HL-60 (cell line): ENCODE results near the gene MGP.

Experiments used
- DNase-seq, 2 experiments: peaks; one replicate each; pipeline ENCODE4 v3.0.0-alpha.2; 2010 to 2020; ENCODE audit warnings: low read depth in 1 of 2, low spot score in 1 of 2
- H3K27ac ChIP-seq: fragments of 250-450 bp; sonication (Bioruptor Pico); replicated peaks from 2 replicates; pipeline ENCODE4 v1.5.1; 2020; ENCODE audit warnings: mild to moderate bottlenecking, moderate library complexity
- H3K27me3 ChIP-seq: fragments of 250-450 bp; sonication (Bioruptor Pico); 2 replicates; pipeline ENCODE4 v1.5.1; 2021; ENCODE audit warnings: mild to moderate bottlenecking, moderate library complexity; ENCODE audit not compliant: insufficient read depth, poor library complexity, severe bottlenecking
- H3K4me3 ChIP-seq: replicated peaks from 2 replicates; pipeline ENCODE4 v1.5.1; 2011; ENCODE audit warnings: mild to moderate bottlenecking, control low read depth, low read length; ENCODE audit not compliant: insufficient read depth
- GABPA ChIP-seq: IDR thresholded peaks from 2 replicates; pipeline ENCODE4 v1.6.1; 2012; ENCODE audit warnings: low read depth
- POLR2AphosphoS5 ChIP-seq: IDR thresholded peaks from 2 replicates; pipeline ENCODE4 v1.6.1; 2012; ENCODE audit warnings: low read depth
- SPI1 ChIP-seq: IDR thresholded peaks from 2 replicates; pipeline ENCODE4 v1.6.1; 2012; ENCODE audit warnings: low read depth, mild to moderate bottlenecking, borderline replicate concordance
- TF ChIP-seq, protein P1 (sequence below): IDR thresholded peaks from 2 replicates; pipeline ENCODE4 v1.6.1; 2012; ENCODE audit warnings: low read depth; ENCODE audit not compliant: insufficient replicate concordance
- TF ChIP-seq, protein P2 (sequence below): IDR thresholded peaks from one replicate; pipeline ENCODE4 v1.5.1; 2011; ENCODE audit warnings: low read length, control low read depth, inconsistent platforms; ENCODE audit not compliant: insufficient read depth

Gene MGP

DNA sequence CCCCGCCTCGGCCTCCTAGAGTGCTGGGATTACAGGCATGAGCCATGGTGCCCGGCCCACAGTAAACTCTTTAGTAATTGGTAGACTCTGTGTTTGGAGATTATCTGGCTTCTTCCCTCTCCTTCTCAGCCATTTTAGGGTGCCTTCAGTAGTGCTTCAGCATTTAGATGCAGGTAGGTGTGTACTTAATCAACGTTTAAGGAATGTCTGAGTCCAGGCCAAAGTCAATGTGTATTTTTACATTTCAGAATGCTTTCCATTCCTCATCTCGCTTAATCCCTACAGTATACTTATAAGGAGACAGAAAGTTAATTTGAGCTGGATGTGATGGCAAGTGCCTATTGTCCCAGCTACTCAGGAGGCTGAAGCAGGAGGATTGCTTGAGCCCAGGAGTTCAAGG, 20.5 kb upstream of the MGP start:
- H3K4me3 ChIP-seq = no peak overlapping the region
- no peak for TF ChIP-seq GABPA
- TF ChIP-seq, protein P1, sequence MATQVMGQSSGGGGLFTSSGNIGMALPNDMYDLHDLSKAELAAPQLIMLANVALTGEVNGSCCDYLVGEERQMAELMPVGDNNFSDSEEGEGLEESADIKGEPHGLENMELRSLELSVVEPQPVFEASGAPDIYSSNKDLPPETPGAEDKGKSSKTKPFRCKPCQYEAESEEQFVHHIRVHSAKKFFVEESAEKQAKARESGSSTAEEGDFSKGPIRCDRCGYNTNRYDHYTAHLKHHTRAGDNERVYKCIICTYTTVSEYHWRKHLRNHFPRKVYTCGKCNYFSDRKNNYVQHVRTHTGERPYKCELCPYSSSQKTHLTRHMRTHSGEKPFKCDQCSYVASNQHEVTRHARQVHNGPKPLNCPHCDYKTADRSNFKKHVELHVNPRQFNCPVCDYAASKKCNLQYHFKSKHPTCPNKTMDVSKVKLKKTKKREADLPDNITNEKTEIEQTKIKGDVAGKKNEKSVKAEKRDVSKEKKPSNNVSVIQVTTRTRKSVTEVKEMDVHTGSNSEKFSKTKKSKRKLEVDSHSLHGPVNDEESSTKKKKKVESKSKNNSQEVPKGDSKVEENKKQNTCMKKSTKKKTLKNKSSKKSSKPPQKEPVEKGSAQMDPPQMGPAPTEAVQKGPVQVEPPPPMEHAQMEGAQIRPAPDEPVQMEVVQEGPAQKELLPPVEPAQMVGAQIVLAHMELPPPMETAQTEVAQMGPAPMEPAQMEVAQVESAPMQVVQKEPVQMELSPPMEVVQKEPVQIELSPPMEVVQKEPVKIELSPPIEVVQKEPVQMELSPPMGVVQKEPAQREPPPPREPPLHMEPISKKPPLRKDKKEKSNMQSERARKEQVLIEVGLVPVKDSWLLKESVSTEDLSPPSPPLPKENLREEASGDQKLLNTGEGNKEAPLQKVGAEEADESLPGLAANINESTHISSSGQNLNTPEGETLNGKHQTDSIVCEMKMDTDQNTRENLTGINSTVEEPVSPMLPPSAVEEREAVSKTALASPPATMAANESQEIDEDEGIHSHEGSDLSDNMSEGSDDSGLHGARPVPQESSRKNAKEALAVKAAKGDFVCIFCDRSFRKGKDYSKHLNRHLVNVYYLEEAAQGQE = no peak
- TF ChIP-seq POLR2AphosphoS5 = no peak
- TF ChIP-seq, protein P2, sequence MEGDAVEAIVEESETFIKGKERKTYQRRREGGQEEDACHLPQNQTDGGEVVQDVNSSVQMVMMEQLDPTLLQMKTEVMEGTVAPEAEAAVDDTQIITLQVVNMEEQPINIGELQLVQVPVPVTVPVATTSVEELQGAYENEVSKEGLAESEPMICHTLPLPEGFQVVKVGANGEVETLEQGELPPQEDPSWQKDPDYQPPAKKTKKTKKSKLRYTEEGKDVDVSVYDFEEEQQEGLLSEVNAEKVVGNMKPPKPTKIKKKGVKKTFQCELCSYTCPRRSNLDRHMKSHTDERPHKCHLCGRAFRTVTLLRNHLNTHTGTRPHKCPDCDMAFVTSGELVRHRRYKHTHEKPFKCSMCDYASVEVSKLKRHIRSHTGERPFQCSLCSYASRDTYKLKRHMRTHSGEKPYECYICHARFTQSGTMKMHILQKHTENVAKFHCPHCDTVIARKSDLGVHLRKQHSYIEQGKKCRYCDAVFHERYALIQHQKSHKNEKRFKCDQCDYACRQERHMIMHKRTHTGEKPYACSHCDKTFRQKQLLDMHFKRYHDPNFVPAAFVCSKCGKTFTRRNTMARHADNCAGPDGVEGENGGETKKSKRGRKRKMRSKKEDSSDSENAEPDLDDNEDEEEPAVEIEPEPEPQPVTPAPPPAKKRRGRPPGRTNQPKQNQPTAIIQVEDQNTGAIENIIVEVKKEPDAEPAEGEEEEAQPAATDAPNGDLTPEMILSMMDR = no peak
- TF ChIP-seq SPI1 = no peak
- H3K27me3 ChIP-seq = no peaks in the 10 kb centered on the region
- H3K27ac ChIP-seq = no peak overlapping the region
- no peak for DNase-seq

DNA sequence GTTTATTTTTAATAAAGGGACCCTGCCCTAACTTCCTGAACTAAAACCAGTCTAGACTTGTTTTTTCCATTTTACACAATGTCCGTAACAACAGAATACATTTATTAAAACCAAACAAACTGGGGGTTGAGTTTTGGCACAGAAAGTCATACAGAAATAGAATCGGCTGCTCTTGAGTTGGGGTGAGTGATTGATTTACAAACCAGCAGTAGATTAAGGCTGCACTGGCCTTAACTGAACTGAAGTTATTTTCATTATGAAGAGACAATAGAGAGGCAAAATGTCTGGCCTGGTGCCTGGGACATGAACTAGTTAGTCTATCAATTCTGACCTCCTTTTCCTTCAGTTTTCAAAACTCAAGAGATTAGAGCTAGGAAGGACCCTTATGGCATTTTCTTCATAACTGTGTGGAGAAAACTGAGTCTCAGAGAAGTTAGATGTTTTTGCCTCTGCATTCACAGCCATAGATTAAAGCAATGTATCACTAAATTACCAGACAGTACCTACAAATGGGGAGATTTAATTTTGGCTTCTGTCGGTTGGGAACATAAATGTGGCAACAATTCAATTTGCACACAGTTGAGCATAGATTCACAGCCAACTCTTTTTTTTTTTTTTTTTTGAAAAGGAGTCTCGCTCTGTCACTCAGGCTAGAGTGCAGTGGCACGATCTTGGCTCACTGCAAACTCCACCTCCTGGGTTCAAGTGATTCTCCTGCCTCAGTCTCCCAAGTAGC, 19.8 kb upstream of the MGP start:
- no peak for DNase-seq
- Histone ChIP-seq H3K4me3 (no peak overlapping the region), H3K27me3 (no peaks in the 10 kb centered on the region), H3K27ac (no peak overlapping the region)
- TF ChIP-seq SPI1 (no peak), POLR2AphosphoS5 (no peak), GABPA (no peak)
- TF ChIP-seq, protein P1 = no peak
- TF ChIP-seq, protein P2 = no peak

DNA sequence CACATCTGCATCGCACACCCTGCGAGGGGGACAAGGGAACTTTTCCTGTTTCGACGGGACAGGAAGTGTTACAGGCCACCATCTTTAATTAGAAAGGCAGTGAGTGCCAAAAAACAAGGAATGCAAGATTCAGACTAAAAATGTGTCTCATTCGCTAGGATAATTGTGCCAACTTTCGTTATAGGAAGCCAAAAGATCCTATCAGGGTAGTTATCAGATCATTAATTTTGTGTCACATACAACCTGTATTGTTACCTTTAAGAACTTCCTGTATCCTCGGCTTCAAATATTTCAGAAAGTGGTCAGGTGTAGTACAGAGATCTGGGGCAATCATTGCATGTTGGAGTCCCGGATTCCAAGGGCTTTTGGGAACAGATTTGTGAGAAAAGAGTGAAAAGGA, 19.2 kb upstream of the MGP start:
- TF ChIP-seq, protein P1 = no peak
- TF ChIP-seq SPI1 (no peak), POLR2AphosphoS5 (no peak), GABPA (no peak)
- TF ChIP-seq, protein P2 = no peak
- Histone ChIP-seq H3K27me3 (no peaks in the 10 kb centered on the region), H3K27ac (no peak overlapping the region), H3K4me3 (no peak overlapping the region)
- no peak for DNase-seq
